Stimulated activated CD4-positive, alpha-beta T cell treated with anti-CD3 and anti-CD28 coated beads, TNF-alpha, amount 100 ng/mL, for 1 hour (primary cell): ENCODE results near the gene KSR2.
A peak's percentile ranks its signal among the peaks of the same experiment; 100 is the strongest.

Experiments used
- DNase-seq, 3 donors: peaks; one replicate each; pipeline ENCODE4 v3.0.0-alpha.2; 2020; ENCODE audit warnings: low read depth in 3 of 3, low spot score in 1 of 3

KSR2 gene

DNA sequence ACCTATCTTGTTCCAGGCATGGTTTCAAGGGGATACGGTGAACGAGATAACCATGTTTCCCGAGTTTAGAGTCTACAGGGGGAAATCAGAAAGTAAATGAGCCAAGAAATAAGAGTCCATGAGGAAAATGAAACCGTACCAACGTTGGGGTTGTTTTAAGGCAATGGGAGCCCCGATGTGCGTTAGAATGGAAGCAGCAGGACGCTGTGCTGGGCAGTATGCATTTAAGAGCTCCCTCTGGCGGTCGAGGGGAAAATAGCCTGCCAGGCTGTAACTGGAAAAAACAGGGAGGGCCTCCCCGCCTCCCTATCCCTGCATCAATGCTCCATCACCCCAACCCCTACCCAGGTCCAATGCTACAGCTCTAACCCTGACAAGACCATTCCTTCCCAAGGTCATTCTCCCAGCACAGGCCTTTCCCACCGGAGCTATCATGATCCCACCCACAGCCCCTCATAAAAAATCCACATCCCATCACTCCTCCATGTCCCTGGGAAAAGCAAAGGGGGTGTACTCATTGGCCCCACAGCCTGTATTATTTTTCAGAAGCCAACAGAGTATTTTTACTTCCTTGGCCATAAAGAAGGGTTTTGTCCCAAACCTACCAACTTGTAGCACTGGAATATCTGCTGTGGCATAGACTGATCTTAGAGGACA is 381.0 kb downstream of the KSR2 start:
- DNase-seq = peak in 1 of 3 donors; percentile 18

DNA sequence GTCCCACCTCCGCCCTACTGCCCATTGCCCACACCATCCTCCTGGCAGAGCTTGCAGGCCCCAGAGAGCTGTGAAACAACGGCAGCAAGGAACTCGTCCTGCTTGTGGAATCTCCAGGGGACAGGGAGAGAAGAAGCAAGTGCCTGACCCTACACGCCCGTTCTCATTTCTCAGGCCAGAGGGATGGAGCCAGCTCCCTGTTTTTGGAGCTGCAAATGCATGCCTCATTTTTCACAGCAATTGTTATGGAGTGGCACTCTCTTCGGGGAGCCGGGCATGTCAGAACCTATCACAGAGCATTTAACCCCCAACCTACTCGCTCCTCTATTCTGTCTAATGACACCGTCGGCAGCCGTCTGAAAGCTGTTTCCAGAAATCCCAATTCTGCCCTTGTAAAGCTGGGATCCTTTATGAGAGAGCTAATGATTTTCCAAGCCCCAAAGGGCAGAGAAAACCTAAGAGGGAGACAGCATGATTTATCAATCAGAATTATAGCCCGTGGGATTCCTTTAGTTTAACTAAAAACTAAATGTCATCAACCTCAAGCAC is 385.0 kb downstream of the KSR2 start:
- DNase-seq = no peak

DNA sequence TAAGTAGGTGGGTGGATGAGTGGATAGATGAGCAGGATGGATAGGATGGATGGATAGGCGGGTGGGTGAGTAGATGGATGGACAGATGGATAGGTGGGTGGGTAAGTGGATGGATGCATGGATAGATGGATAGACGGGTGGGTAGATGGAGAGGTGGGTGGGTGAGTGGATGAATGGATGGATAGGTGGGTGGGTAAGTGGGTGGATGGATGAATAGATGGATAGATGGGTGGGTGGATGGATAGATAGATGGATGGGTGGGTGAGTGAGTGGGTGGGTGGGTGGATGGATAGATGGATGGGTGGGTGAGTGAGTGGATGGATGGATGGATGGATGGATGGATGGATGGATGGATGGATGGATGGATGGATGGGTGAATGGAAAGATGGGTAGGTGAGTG is 385.7 kb downstream of the KSR2 start:
- DNase-seq = no peak

DNA sequence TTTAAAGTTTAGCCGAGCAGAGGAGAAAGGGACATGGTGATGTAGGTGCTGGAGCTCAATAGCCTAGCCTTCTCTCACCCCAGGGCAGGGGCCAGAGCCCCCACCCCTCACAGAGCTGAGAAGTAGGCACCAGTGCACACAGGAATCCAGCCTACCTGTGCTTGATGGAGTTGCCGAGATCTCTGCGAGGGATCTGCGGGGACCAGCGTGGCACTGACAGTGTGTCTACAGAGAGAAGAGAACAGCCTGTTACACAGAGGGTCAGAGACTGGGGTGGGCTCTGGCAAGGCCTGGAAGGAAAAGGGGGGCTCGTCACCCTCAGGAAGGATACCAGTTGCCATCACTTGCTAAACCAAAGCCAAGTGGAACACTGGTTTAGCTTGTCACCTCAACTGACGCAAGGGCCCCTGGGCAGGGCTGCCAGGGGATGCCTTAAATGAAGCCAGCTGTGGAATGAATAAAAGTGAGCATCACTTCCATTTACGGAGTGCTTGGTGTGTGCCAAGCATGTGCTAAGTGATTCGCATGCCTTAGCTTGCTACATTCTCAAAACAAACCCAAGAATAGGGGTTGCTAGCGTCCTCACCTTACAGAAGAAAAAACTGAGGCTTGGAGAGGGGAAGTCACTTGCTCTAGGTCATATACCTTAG is 386.5 kb downstream of the KSR2 start:
- no peak for DNase-seq

DNA sequence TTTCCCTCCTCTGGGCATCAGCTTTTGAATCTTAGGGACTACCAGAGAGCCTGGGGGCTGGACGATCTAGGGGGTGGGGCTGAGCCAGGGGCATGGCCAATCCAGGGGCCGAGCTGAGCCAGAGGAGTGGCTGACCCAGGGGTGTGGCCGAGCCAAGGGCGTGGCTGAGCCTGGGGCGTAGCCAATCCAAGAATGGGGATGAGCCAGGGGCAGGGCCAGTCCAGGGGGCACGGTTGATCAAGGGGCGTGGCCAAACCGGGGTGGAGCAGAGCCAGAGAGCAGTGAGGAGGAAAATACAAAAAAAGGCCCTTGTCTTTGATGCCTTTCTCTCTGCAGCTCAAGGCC is 388.1 kb downstream of the KSR2 start:
- DNase-seq = no peak

DNA sequence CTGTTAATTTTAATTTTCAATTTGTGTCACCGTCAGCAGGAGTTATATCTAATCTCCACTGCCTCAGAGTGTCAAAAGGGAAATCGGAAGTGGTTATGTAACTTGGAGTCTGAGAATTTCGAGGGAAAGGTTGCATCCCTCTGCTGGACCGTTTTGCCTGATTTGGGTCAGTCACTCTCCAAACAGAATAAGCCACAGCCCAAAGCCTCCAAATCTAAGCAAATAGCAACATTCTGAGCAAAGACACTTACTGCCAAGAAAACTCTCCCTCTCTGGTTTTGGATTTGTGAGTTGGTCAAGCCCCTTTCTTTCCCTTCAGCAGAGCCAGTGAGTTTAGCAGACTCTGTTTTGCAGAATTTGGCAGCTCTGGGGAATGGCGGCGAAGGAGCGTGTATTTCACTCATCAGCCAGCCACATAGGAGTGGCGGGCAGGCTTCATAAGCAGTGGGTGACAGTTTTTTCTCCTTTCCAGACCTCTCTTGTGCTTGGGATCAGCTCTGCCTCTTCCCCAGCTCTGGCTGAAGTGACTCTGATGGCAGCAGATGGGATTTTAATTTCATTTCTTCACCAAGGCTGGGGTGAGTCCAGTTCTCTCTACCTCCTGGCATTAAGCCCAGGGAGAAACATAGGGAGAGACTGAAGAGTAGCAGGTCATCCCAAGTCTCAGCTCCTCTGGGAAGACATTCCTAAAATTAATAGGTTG is 388.6 kb downstream of the KSR2 start:
- DNase-seq = no peak

DNA sequence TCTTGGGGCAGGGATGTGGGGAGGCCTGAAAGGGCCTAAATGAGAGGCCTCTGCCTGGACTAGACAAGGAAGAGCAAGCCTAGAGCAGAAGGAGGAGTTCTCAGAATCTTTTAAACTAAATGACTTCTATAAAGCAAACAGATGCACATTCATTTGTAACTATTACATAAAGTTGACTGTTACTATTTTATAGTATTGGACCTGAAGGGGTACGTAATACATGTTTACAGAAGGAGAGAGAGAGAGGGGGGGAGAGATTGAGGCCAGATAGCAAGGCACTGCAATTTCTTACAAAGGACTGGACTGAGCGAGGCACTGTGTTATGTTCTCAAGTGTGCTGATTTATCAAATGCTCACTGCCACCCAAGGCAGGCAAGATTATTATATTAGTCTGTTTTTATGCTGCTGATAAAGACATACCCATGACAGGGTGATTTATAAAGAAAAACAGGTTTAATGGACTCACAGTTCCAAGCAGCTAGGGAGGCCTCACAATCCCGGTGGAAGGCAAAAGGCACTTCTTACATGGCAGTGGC is 391.6 kb downstream of the KSR2 start:
- no peak for DNase-seq

DNA sequence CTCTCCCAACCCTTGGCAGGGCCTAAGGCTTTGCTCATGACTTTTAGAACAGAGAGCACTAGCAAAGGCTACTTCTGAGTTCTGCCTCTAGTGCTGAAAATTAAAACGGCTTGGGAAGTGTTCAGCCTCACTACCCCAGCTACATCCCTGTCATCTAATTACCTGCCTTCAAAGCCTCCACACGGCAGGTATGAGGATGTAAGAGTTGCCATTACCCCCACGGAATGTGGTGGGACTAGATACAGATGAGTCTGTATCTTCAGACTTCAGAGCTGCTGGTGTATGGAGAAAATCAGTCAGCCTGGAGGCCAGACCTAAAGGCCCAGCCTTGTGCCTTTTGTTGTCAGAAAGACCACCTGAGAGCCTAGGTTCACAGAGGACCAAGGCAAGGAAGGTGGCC is 392.7 kb downstream of the KSR2 start:
- no peak for DNase-seq

DNA sequence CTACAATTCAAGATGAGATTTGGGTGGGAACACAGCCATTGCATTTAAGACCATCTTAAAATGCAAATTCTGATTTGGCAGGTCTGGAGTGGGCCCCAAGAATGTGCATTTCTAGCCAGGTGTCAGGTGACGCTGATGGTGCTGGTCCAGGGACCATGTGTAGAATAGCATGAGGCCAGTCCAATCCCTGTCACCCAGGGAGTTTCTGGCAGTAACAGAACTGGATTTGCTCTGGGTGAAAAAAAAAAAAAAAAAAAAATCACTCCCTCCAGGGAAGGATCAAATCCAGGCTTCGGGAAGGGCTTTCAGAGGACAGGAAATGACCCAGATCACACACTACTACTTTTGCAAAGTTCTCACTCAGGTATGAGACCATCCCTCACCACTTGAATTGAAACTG is 394.1 kb downstream of the KSR2 start:
- no peak for DNase-seq

DNA sequence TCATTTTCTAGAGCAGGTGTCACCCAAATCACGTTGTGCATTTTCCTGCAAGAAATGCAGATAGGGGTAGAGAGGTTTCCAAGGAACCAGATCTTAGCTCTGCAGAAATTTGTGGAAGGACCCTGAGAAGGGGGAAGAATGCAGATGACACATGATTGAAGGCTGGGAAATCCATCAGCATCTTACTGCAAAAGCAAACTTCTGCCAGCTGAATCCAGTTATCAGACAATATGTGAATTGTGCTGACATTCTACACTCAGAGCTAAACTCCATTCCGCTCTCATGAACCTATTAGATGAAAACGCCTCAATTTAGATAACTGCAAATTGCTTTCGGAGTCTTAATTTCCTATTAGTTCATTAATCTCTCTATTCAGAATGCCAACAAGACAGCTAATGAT is 396.0 kb downstream of the KSR2 start:
- no peak for DNase-seq

DNA sequence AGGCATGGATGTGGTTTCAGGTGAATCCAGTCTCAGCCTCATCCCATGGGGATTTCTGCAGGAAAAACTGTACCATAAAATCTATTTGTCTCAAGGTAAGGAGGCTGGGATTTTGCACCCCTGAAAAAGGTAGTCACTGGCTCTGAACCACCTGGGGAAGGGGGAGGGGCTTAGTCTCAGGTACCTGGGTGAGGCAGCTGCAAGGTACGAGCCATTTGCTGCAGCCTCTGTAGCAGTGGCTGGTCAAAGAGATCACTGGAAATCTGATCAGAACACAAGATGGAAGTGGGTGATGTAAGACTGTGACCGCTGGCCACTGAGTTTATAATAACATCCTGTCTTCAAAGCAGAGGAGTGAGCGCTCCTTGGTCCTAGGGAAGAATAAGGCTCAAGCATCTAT is 397.5 kb downstream of the KSR2 start:
- DNase-seq = no peak

DNA sequence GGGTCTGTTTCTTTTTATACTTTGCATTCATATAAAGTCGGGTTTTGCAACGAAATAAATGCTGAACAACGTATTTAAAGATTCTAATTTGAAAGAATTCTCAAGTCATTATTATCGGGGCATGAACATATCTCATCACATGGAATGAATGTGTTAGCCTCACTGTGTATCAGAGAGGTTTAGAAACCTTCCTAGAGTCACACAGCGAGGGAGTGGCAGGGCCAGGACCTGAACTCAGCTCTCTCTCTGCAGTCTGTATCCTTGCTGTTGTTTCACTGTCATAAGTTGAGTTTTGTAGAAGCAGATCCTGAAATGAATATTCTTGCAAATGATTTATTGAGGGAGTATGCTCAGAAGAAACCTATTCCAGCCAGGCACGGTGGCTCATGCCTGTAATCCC is 398.2 kb downstream of the KSR2 start:
- DNase-seq = no peak

DNA sequence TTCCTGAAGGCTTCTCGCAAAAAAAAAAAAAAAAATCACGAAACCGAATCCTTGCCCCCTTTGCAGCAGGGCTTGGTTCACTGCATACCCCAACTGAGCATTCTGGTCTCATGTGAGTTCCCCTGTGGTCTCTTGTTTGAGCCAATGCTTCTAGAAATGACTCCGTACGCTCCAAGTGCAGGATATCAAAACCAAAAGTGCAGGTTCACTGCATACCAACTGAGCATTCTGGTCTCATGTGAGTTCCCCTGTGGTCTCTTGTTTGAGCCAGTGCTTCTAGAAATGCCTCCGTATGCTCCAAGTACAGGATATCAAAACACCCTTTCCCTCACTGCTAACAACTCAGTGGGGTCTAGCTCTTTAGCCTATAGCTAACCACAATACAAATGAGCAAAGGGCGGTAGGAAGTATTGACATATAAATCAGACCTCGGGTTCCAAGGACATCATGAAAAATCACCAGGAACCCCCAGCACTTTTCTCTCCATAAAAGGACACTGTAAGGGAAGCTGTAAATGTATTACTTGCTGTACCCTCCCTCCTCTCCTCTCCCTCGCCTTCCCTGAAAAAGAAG is 401.1 kb downstream of the KSR2 start:
- DNase-seq = no peak

DNA sequence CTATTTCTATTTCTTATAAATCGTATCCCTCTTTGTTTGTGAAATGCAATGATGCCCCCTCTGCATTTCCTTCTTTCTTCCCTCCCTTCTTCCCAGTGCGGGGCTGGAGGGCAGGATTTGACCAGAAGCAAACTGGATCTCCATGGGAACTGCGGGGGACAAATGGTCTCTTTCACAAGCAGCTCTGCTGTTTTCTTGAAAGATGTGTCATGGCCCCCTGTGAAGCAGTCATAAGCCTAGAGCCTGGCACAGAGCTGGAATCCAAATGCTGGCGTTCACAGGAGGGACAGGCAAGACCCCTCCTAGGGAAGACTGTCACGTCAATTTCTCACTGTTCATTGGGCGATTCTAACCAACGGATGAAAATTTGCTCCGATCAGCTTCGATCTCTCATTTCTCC is 403.9 kb downstream of the KSR2 start:
- no peak for DNase-seq

DNA sequence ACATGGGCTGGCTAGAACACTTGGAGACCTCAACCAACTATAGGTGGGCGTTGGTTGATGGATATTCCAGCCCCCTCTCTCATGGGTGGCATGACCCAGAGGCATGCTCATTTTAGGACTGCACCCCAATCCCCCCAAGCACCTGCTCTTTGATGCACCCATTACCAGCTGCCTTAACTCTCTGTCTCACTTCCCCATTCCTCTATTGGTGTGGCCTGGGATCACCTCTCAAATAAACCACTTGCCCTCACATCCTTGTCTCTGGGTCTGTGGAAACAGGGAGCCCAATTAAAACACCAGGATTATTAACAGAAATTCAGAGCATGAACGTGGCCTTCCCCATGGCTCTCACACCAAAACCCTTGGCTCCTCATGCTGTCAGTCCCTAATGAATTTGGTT is 405.1 kb downstream of the KSR2 start:
- no peak for DNase-seq

DNA sequence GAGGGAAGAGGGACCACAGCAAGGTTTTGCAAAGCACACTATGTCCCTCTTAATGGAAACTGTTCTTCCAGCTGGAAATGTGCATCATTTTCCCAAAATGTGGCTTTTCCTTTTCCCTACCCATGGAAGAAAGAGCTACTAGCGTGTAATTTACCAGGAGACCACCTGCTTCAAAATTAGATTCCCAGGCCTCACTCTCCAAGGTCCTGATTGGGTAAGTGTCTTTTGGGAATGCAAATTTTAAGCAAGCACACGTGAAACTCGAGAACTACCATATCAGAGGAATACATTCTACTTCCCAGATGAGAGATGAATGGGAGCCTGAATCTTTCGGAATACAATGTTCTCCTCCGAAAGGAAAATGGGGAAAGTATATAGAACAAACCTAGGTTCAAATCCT is 405.8 kb downstream of the KSR2 start:
- DNase-seq = no peak

DNA sequence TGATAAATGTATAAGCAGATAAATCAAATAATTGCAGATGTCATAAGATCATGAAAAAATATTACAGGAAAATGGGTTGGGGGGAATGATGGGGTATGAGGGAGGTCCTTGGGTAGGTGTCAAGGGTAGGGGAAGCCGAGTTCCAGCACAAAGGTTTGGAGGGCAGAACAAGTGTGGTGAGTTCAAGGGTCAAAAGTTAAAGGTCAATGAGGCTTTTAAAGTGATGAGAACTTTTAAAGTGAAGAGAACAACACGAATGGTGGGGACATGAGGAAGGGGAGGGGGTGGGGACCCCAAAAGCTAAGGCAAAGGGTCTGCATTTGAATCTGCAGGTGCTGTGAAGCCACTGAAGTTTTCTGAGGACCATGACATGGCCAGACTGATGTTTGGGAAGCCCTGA is 406.8 kb downstream of the KSR2 start:
- DNase-seq = no peak

DNA sequence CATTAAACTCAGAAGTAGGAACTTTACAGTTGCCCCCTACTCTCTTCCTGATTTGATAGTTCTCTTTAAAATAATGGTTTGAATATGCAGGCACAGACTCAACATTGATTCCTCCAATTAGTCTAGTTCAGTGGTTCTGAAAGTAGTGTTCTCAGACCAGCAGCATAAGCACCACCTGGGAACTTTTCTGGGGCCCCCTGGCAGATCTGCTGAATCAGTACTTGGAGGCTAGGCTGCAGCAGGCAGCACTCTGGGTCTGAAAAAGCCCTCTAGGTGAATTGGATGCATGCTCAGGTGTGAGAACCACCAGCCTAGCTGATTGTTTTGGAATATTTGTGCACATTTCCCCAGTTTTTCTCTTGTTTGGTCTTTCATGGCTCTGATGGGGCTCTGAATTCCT is 408.8 kb downstream of the KSR2 start:
- no peak for DNase-seq

DNA sequence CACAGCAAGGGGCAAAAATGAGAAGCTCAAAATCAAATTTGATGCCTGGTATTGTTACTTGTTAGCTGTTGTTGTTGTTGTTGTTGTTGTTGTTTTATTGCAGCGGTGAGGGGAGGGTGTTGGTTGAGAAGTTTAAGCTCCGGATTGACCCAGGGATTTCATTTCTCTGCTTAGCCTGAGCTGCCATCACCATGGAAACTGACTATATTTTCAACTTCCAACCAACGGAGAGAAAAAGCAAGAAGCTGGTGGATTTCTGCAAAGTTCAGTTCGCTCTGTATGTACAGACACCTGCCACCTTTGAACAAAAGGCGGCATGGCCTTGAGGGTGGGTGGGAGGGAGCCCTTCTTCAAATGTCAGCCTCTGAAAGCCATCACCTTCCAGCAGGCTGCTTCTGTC is 412.9 kb downstream of the KSR2 start:
- DNase-seq = no peak

DNA sequence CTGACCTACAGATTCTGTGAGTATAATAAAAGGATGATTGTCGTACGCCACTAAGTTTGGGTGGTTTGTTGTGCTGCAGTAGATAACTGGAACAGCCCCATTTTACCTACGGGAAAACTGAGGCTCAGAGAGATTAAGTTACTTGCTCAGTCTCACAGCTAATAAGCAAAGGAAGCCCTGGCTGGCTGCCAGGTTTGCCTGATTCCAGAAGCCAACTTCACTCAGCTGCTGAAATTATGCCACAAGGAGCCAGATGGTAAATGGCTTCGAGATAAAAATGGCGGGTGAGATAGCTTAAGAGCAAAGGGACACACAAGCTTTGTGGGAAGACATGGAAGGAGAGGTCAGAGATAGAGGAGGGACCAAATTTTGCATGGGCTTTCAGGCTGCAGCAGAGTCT is 415.8 kb downstream of the KSR2 start:
- no peak for DNase-seq

DNA sequence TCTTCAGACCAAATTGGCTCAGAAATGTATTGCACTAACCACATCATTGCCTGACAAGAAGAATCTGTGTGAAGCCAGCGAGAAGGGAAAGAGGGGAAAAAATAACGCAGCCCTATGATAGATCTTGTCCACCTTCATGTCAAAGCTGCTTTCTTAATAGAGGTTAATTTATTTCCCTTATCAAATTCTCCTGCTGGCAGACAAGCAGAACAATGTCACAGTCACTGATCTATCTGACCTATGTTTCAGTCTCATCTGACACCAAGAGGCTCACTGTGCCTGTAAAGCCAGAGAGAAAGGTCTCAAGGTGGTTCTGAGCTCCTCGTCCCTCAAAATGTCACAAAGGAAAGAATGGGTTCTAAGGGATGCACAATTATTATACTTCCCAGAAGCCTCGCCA is 417.1 kb downstream of the KSR2 start:
- DNase-seq = no peak

DNA sequence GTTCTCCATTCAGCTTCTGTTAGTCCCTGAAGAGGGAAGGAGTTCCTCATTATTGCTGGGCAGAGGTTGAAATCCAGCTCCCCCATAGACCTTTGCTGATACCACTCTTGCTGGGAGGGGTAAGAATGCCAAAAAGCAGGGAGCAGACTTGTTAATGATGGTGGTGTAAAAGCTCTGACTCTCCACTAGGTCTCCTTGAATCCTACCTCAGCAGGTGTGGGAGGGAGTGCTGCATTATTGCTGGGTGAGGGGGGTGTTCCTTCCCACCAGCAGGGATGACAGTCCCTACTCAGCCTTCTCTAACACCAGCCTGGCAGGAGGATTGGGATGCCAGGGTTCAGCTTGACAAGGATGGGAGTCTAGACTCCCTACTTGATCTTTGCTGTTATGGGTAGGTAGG is 421.6 kb downstream of the KSR2 start:
- no peak for DNase-seq
